Gastroesophageal sphincter (tissue), 3 donors: ENCODE measurements around the gene PFKFB2.

Experiments used
- CTCF ChIP-seq, 4 experiments: fragments of 200-600 bp in 2 of 4; fragments of 450-650 bp in 2 of 4; sonication (generic) in 1 of 4; IDR thresholded peaks; one replicate each; pipeline ENCODE4 v1.5.1; 2017 to 2019; ENCODE audit warnings: antibody characterized with exemption in 4 of 4, mild to moderate bottlenecking in 2 of 4, moderate library complexity in 2 of 4
- EP300 ChIP-seq: sonication (generic); formaldehyde crosslinking; IDR thresholded peaks from one replicate; pipeline ENCODE4 v1.6.1; 2017; ENCODE audit warnings: antibody characterized with exemption, mild to moderate bottlenecking
- POLR2A ChIP-seq, 2 donors: fragments of 450-650 bp; IDR thresholded peaks; one replicate each; pipeline ENCODE4 v1.6.1; 2017; ENCODE audit warnings: antibody characterized with exemption in 2 of 2, mild to moderate bottlenecking in 2 of 2, moderate library complexity in 1 of 2

- TF ChIP-seq CTCF (IDR thresholded peaks at IDR 0.05) (no peak), EP300 (no peak), POLR2A (IDR thresholded peaks at IDR 0.05) (no peak)
Observed at GRCh38 chr1:207077012-207077411, 23.9 kb downstream of the PFKFB2 start.
